Endothelial cell of umbilical vein (primary cell): ENCODE results near the gene CEBPA. TPM values are rescaled to one million over a fixed set of nuclear protein-coding genes. Genes with fewer than 3 reads are reported as not detected.

Experiments used
- BruUV-seq: library from RNA; stranded (reverse); fragments of 400-500 nt; replicated peaks from 2 replicates; lab custom pipeline; 2021; lab: Mats Ljungman, UMichigan
- CTCF ChIA-PET: fragments of 300-600, 350-600 bp; sonication (Branson Sonifier 250); formaldehyde crosslinking; loops from one replicate; lab custom pipeline; 2021; ENCODE audit warnings: antibody characterized with exemption, inconsistent platforms; lab: Charles Lee
- POLR2A ChIA-PET: fragments of 300-600, 350-600 bp; sonication (Branson Sonifier 250); formaldehyde crosslinking; loops from one replicate; lab custom pipeline; 2021; ENCODE audit warnings: antibody characterized with exemption, inconsistent platforms; lab: Charles Lee
- DNase-seq: peaks from one replicate; pipeline ENCODE4 v3.0.0-alpha.2; 2011; ENCODE audit warnings: low read depth, low spot score
- FAIRE-seq: peaks from 2 replicates; lab custom pipeline; 2011; peaks lifted over from hg19 to GRCh38; lab: Jason Lieb, UNC
- H2AFZ ChIP-seq: 2 replicates; pipeline ENCODE4 v1.6.0; 2012; ENCODE audit warnings: low read depth, low read length, control low read depth, inconsistent platforms
- H3K27ac ChIP-seq: 2 replicates; pipeline ENCODE4 v1.5.1; 2011; ENCODE audit warnings: low read depth, mild to moderate bottlenecking, control low read depth, low read length, moderate library complexity; ENCODE audit not compliant: insufficient read depth
- H3K27me3 ChIP-seq, 2 experiments: 2 replicates each; pipeline versions ENCODE4 v1.6.0 to v1.6.1; 2011; ENCODE audit warnings: low read length in 2 of 2, mixed read lengths in 1 of 2; ENCODE audit not compliant: control insufficient read depth in 2 of 2, insufficient read depth in 2 of 2
- H3K36me3 ChIP-seq, 2 experiments: 2 replicates in 1 of 2; 3 replicates in 1 of 2; pipeline ENCODE4 v1.5.1; 2011; ENCODE audit warnings: low read length in 2 of 2, mild to moderate bottlenecking in 1 of 2, moderate library complexity in 1 of 2; ENCODE audit not compliant: control insufficient read depth in 2 of 2, insufficient read depth in 2 of 2; ENCODE audit errors: extremely low read depth in 1 of 2
- H3K4me1 ChIP-seq: 3 replicates; pipeline ENCODE4 v1.5.1; 2011; ENCODE audit warnings: mild to moderate bottlenecking, low read length; ENCODE audit not compliant: control insufficient read depth, insufficient read depth; ENCODE audit errors: extremely low read depth
- H3K4me2 ChIP-seq: 2 replicates; pipeline ENCODE4 v1.6.1; 2011; ENCODE audit warnings: low read length, control low read depth, mixed read lengths; ENCODE audit not compliant: insufficient read depth
- H3K4me3 ChIP-seq, 3 experiments: fragments of 200-600 bp in 1 of 3; sonication (generic), shearing (Covaris generic) in 1 of 3; replicated peaks in 1 of 3; 2 replicates each; pipeline ENCODE4 v1.5.1; 2011 to 2016; ENCODE audit warnings: control low read depth in 3 of 3, low read length in 3 of 3, mild to moderate bottlenecking in 2 of 3, inconsistent platforms in 1 of 3, low read depth in 1 of 3, moderate library complexity in 1 of 3; ENCODE audit not compliant: insufficient read depth in 1 of 3
- H3K79me2 ChIP-seq: 2 replicates; pipeline ENCODE4 v1.6.0; 2012; ENCODE audit warnings: low read length, inconsistent platforms; ENCODE audit not compliant: control insufficient read depth, insufficient read depth
- H3K9ac ChIP-seq: replicated peaks from 2 replicates; pipeline ENCODE3; 2011; ENCODE audit warnings: low read length, control low read depth; ENCODE audit not compliant: insufficient read depth; ENCODE audit errors: extremely low read depth
- H3K9me1 ChIP-seq: replicated peaks from 3 replicates; pipeline ENCODE4 v1.6.0; 2011; ENCODE audit warnings: mild to moderate bottlenecking, low read length; ENCODE audit not compliant: control insufficient read depth, insufficient read depth; ENCODE audit errors: extremely low read depth
- H3K9me3 ChIP-seq: replicated peaks from 2 replicates; pipeline ENCODE4 v1.5.1; 2012; ENCODE audit warnings: low read length, inconsistent platforms; ENCODE audit not compliant: control insufficient read depth, insufficient read depth
- H4K20me1 ChIP-seq: replicated peaks from 2 replicates; pipeline ENCODE3; 2011; ENCODE audit warnings: mild to moderate bottlenecking, low read length; ENCODE audit not compliant: control insufficient read depth, insufficient read depth; ENCODE audit errors: extremely low read depth
- EZH2 ChIP-seq: IDR thresholded peaks from 2 replicates; pipeline ENCODE4 v1.6.1; 2012; ENCODE audit warnings: borderline replicate concordance, low read depth, mild to moderate bottlenecking, moderate library complexity, low read length, inconsistent platforms; ENCODE audit not compliant: severe bottlenecking
- FOS ChIP-seq: IDR thresholded peaks from 2 replicates; pipeline ENCODE4 v1.6.1; 2011; ENCODE audit warnings: mild to moderate bottlenecking, low read length, moderate library complexity, borderline replicate concordance; ENCODE audit not compliant: insufficient read depth
- GATA2 ChIP-seq: IDR thresholded peaks from 2 replicates; pipeline ENCODE4 v1.7.0; 2011; ENCODE audit warnings: low read depth, mild to moderate bottlenecking, moderate library complexity, mixed read lengths, low read length; ENCODE audit not compliant: insufficient read length, insufficient read depth
- JUN ChIP-seq: IDR thresholded peaks from 2 replicates; pipeline ENCODE4 v1.6.1; 2011; ENCODE audit warnings: borderline replicate concordance, low read depth; ENCODE audit not compliant: insufficient read length, insufficient read depth
- MYC ChIP-seq: IDR thresholded peaks from one replicate; pipeline ENCODE4 v1.6.1; 2011; ENCODE audit warnings: mild to moderate bottlenecking, low read depth, low read length
- POLR2A ChIP-seq: IDR thresholded peaks from 2 replicates; pipeline ENCODE4 v1.6.1; 2012; ENCODE audit warnings: low read depth, mild to moderate bottlenecking, control low read depth, low read length
- POLR2AphosphoS5 ChIP-seq: IDR thresholded peaks from 2 replicates; pipeline ENCODE4 v1.6.1; 2012; ENCODE audit warnings: low read depth, mild to moderate bottlenecking, control low read depth, low read length, moderate library complexity; ENCODE audit not compliant: insufficient read depth
- dilution Hi-C: fragments of 300-500 bp; cut with MboI; formaldehyde crosslinking; loops from one replicate; pipeline ENCODE4 v1.15.0; 2019; ENCODE audit warnings: low sequenced_read_pairs; ENCODE audit not compliant: extremely low pct_ligation_motif_present
- intact Hi-C: fragments of 100-400 bp; cut with micrococcal nuclease; formaldehyde crosslinking; loops from one replicate; pipeline ENCODE4 v1.10.0; 2022
- polyA plus RNA-seq, 4 experiments: library from polyadenylated mRNA; depleted of rRNA in 3 of 4; stranded (reverse) in 3 of 4; unstranded in 1 of 4; fragments of >200 nt; gene quantifications; 2 replicates each; pipeline versions ENCODE4 v1.2.1 to v1.2.3, GENCODE V29; 2011 to 2012; ENCODE audit warnings: missing spikeins in 1 of 4
- total RNA-seq: library from RNA; stranded (reverse); gene quantifications from 2 replicates; pipeline ENCODE4 v1.2.3, GENCODE V29; 2021
- TF ChIP-seq, protein P1 (sequence below), 2 donors: IDR thresholded peaks; 1 replicate in 1 of 2; 2 replicates in 1 of 2; pipeline ENCODE4 v1.5.1; 2011; ENCODE audit warnings: low read length in 2 of 2, mild to moderate bottlenecking in 2 of 2, moderate library complexity in 2 of 2, control low read depth in 1 of 2, inconsistent platforms in 1 of 2, low read depth in 1 of 2; ENCODE audit not compliant: insufficient read depth in 1 of 2; ENCODE audit errors: extremely low read depth in 1 of 2
- TF ChIP-seq, protein P2 (sequence below): IDR thresholded peaks from 2 replicates; pipeline ENCODE4 v1.6.1; 2011; ENCODE audit not compliant: insufficient read depth, insufficient read length

The CEBPA gene
- total and polyA plus RNA-seq, 2 donors (not counting 3 experiments of a cell fraction or from before 2014, with no cell fraction given), result 0.06 TPM; not detected in 1

DNA sequence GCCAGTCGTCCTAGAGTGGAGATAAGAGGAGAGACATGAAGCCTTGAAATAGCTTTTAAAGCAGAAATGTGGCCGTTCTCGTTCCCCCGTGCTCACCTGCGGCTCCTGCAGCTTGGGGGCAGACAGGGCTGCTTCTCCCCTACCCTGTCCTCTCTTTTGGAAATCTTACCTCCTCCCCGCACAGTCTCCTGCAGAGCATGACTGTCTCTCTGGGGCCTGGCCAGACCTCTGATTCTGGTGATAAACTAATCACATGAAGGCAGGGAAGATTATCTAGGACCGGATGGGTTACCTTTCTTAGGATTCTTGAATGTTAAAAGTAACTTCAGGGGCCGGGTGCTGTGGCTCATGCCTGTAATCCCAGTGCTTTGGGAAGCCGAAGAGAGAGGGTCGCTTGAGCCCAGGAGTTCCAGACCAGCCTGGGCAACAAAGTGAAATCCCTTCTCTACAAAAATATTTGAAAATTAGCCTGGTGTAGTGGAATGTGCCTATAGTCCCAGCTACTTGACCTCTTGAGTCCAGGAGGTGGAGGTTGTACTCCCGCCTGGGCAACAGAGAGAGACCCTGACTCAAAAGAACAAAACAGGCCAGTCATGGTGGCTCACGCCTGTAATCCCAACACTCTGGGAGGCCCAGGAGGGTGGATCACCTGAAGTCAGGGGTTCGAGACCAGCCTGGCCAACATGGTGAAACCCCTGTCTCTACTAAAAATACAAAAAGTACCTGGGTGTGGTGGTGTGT, 8.1 kb downstream of the CEBPA start:
- Histone ChIP-seq H4K20me1 (no peaks in the 10 kb centered on the region), H3K9ac (no peak overlapping the region), H3K4me1 (no peaks in the 10 kb centered on the region), H3K4me3 (no peak overlapping the region), H3K36me3 (no peaks in the 10 kb centered on the region), H3K4me2 (no peak overlapping the region), H3K27ac (no peak overlapping the region), H3K9me1 (no peaks in the 10 kb centered on the region), H3K27me3 (peaks cover 0 to 3% of the 10 kb centered on the region in 2 experiments), H3K79me2 (no peaks in the 10 kb centered on the region), H3K9me3 (no peaks in the 10 kb centered on the region), H2AFZ (no peak overlapping the region)
- TF ChIP-seq FOS, result no peak
- TF ChIP-seq EZH2, result no peak
- TF ChIP-seq, protein P1, sequence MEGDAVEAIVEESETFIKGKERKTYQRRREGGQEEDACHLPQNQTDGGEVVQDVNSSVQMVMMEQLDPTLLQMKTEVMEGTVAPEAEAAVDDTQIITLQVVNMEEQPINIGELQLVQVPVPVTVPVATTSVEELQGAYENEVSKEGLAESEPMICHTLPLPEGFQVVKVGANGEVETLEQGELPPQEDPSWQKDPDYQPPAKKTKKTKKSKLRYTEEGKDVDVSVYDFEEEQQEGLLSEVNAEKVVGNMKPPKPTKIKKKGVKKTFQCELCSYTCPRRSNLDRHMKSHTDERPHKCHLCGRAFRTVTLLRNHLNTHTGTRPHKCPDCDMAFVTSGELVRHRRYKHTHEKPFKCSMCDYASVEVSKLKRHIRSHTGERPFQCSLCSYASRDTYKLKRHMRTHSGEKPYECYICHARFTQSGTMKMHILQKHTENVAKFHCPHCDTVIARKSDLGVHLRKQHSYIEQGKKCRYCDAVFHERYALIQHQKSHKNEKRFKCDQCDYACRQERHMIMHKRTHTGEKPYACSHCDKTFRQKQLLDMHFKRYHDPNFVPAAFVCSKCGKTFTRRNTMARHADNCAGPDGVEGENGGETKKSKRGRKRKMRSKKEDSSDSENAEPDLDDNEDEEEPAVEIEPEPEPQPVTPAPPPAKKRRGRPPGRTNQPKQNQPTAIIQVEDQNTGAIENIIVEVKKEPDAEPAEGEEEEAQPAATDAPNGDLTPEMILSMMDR (IDR thresholded peaks at IDR 0.05; ENCODE audit: extremely low read depth in 1 of 2, insufficient read depth in 1 of 2, low read depth in 1 of 2, low read length in 2 of 2), result no peak
- TF ChIP-seq JUN, result no peak
- no peak for TF ChIP-seq POLR2A
- TF ChIP-seq, protein P2, sequence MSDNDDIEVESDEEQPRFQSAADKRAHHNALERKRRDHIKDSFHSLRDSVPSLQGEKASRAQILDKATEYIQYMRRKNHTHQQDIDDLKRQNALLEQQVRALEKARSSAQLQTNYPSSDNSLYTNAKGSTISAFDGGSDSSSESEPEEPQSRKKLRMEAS, result no peak
- TF ChIP-seq GATA2, result no peak
- no peak for TF ChIP-seq MYC
- TF ChIP-seq POLR2AphosphoS5, result no peak
- ChIA-PET CTCF (interaction anchor here (0.7 kb wide), 1 partner anchor 122 kb away, joined by 3 read pairs; no protein-coding TSS in a partner anchor), POLR2A (no interaction called here)
- intact Hi-C loops, result no loop called here
- dilution Hi-C loops, result no loop called here
- no peak for DNase-seq
- BruUV-seq, result no TSS peak
- FAIRE-seq, result no peak
